Left colon (tissue), 2 donors: ENCODE measurements around the gene XCL1. TPM values are rescaled to one million over a fixed set of nuclear protein-coding genes. Genes with fewer than 3 reads are reported as not detected.

Experiments
- ATAC-seq: fragments of 200-7000 bp; cut with Tn5 transposase; one replicate; pipeline ENCODE4 v1.9.1; 2020; ENCODE audit warnings: mild to moderate bottlenecking, moderate library complexity
- DNase-seq, 2 donors: peaks; one replicate each; pipeline ENCODE4 v3.0.0-alpha.2; 2020
- intact Hi-C, 2 donors: fragments of 100-400 bp; cut with DNase I in 1 of 2; cut with micrococcal nuclease in 1 of 2; formaldehyde crosslinking; loops; one replicate each; pipeline versions ENCODE4 v1.11.2 to v1.14.0; 2022; cut with DNase I, micrococcal nuclease
- total RNA-seq, 2 donors: library from RNA; stranded (reverse); fragmentation: NEBNext Ultra II Directional; extraction: Animal tissue kit (Norgen Biotek cat#: 25700); gene quantifications; one replicate each; pipeline ENCODE4 v1.2.1, GENCODE V29; 2021
- donor health status: DM: no; HTN: no; CAD: no.
- donor health status: DM: yes; HTN: yes; CAD: no.

Gene XCL1
- total RNA-seq, 2 donors from 2014 or later, result 0.24 TPM; not detected in 1

- intact Hi-C loops, result no loop called here
- peak; percentile 62 for ATAC-seq
- DNase-seq, result no peak
Measured at GRCh38 chr1:168623003-168623828, 46.8 kb downstream of the XCL1 start.

DNA sequence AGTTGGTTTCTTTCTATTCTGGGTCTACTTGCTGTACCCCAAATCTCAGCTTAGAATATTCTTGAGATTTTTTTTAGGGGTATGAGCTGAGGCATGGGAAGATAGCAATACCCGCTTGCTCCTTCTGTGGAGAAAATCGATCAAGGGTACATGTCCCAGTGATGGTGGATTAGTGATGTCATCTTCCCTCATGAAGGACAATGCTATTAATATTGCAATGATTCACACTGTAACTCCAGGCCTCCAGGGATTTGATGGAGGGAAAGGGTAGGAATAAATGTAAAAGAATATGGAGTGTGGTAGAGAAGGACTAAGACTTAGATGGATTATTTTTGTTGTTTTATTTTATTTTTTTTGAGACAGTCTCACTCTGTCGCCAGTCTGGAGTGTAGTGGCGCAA, 47.4 kb downstream of the XCL1 start:
- DNase-seq, result no peak
- no peak for ATAC-seq
- intact Hi-C loops, result no loop called here

DNA sequence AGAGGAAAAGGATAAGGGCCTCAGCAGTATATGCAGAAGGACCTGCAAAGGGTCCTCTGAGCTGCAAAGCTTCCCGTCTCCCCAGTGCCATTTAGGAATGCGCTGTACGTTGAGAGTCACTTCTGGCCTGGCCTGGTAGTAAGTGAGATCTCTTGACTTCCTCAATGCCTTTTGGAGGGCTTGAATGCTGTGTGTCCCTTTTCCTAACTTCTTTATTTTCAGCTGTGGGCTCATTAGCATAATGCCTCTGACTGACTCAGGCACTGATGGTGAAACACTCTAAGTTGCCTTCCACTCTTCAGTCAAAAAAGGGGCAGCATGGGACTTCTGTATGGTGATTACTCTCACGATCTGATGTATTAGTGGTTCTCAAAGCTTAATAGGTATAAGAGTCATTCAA, 49.9 kb downstream of the XCL1 start:
- ATAC-seq (no peak), DNase-seq (no peak)
- intact Hi-C loops, result no loop called here

DNA sequence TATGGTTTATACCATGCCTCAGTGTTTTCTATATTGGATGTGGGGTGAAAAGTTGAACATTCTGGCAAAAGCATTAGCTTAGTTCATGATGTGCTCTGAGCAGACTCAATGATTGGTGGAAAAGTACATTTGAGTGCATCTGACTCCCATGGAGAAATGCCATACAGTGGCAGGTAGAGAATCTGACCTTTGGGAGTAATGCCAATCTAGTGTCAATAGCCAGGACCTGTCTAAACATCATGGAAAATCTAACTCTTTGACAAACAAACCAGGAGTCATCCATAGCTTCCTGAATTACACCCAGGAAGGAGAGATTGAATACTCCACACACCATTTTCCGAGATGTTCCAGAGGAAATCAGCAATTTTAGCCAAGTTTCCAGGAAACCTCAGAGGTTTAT, 51.0 kb downstream of the XCL1 start:
- no peak for DNase-seq
- intact Hi-C loops, result no loop called here
- ATAC-seq, result no peak

- intact Hi-C loops, result no loop called here
- DNase-seq (no peak), ATAC-seq (no peak)
Measured at GRCh38 chr1:168628807-168629206, 52.4 kb downstream of the XCL1 start.

DNA sequence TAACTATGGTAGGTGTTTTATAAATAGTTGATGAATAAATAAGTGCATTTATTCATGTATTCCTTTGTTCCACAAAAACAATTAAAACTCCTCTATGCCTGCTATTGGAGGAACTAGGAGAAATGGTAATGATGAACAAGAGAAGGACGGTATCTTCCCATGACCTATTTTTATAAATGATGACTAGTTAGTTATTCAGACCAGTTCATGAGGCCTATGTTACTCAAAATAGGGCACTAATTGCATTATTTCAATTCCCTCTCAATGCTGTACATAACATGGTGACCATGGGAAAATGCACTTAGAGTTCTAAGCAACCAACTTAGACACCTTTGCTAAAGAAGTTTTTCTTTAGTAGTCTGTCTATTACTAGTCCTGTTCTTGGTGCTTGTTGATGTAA, 53.1 kb downstream of the XCL1 start:
- intact Hi-C loops, result no loop called here
- DNase-seq (no peak), ATAC-seq (no peak)

Other genes starting within 250 kb of the XCL1 start
- gene XCL2, start 32.6 kb upstream of the XCL1 start, total RNA-seq, result under 1 TPM; 0.67 to 0.70 TPM
- gene DPT, start 152.6 kb downstream of the XCL1 start, total RNA-seq, result 10 to 100 TPM; 11.1 to 30.9 TPM